GM12878 (cell line): ENCODE measurements around the gene USP37. TPM values are rescaled to one million over a fixed set of nuclear protein-coding genes. Genes with fewer than 3 reads are reported as not detected.
A peak's percentile ranks its signal among the peaks of the same experiment; 100 is the strongest.

Experiments used
- ATAC-seq: fragments of 200-7000 bp; cut with Tn5 transposase; 3 replicates; pipeline ENCODE4 v1.9.1; 2020; ENCODE audit warnings: mild to moderate bottlenecking, moderate library complexity
- BruUV-seq: library from RNA; stranded (reverse); fragments of 400-500 nt; replicated peaks from 2 replicates; lab custom pipeline; 2021; lab: Mats Ljungman, UMichigan
- CTCF ChIA-PET: fragments of 300-600 bp; sonication (Branson Sonifier 250); formaldehyde crosslinking; extraction: SDS; loops from one replicate; lab custom pipeline; 2021; ENCODE audit warnings: inconsistent platforms; lab: Yijun Ruan, JAX
- POLR2A ChIA-PET: fragments of 350-600 bp; formaldehyde crosslinking; extraction: SDS; loops from one replicate; lab custom pipeline; 2021; ENCODE audit warnings: inconsistent platforms; lab: Charles Lee
- RAD21 ChIA-PET: fragments of 300-600 bp; sonication (Branson Sonifier 250); formaldehyde crosslinking; loops from one replicate; lab custom pipeline; 2023; ENCODE audit warnings: antibody characterized with exemption; ENCODE audit not compliant: unreplicated experiment; lab: Charles Lee
- SMC1A ChIA-PET: fragments of 300-600 bp; sonication (Branson Sonifier 250); formaldehyde crosslinking; loops from one replicate; lab custom pipeline; 2023; ENCODE audit not compliant: unreplicated experiment, uncharacterized antibody; lab: Charles Lee
- DNase-seq: peaks from one replicate; pipeline ENCODE4 v3.0.0-alpha.2; 2011; ENCODE audit warnings: low read depth, low spot score
- FAIRE-seq: peaks from 3 replicates; lab custom pipeline; 2011; peaks lifted over from hg19 to GRCh38; lab: Jason Lieb, UNC
- H2AFZ ChIP-seq: 2 replicates; pipeline ENCODE4 v1.6.0; 2011; ENCODE audit warnings: low read depth, low read length, control low read depth; ENCODE audit not compliant: control insufficient read depth
- H3K27ac ChIP-seq: 2 replicates; pipeline ENCODE4 v1.5.1; 2011; ENCODE audit warnings: control low read depth; ENCODE audit not compliant: control insufficient read depth, insufficient read depth
- H3K27me3 ChIP-seq, 2 experiments: replicated peaks in 1 of 2; 2 replicates each; pipeline versions ENCODE4 v1.6.0 to v1.6.1; 2011; ENCODE audit warnings: low read length in 1 of 2; ENCODE audit not compliant: control insufficient read depth in 2 of 2, insufficient read depth in 2 of 2
- H3K36me3 ChIP-seq, 2 experiments: 2 replicates each; pipeline ENCODE4 v1.5.1; 2011; ENCODE audit warnings: low read length in 1 of 2; ENCODE audit not compliant: control insufficient read depth in 2 of 2, insufficient read depth in 2 of 2
- H3K4me1 ChIP-seq: 2 replicates; pipeline ENCODE4 v1.6.1; 2011; ENCODE audit warnings: mild to moderate bottlenecking, low read length, moderate library complexity, mixed read lengths; ENCODE audit not compliant: control insufficient read depth, insufficient read depth
- H3K4me2 ChIP-seq: 2 replicates; pipeline ENCODE4 v1.6.0; 2011; ENCODE audit warnings: control low read depth; ENCODE audit not compliant: control insufficient read depth, insufficient read depth
- H3K4me3 ChIP-seq: fragments of 200-600 bp; sonication (generic); 2 replicates; pipeline ENCODE4 v1.5.1; 2016
- H3K79me2 ChIP-seq: 2 replicates; pipeline ENCODE4 v1.6.0; 2011; ENCODE audit warnings: low read length; ENCODE audit not compliant: control insufficient read depth, insufficient read depth
- H3K9ac ChIP-seq: 2 replicates; pipeline ENCODE4 v1.8.0; 2011; ENCODE audit warnings: low read length, control low read depth, mixed read lengths; ENCODE audit not compliant: control insufficient read depth, insufficient read depth
- H3K9me3 ChIP-seq: replicated peaks from 3 replicates; pipeline ENCODE4 v1.5.1; 2011; ENCODE audit warnings: mild to moderate bottlenecking, low read length; ENCODE audit not compliant: control insufficient read depth, insufficient read depth
- H4K20me1 ChIP-seq: 2 replicates; pipeline ENCODE4 v1.6.0; 2011; ENCODE audit not compliant: control insufficient read depth, insufficient read depth
- CEBPB ChIP-seq, 2 experiments: fragments of 150-350 bp in 1 of 2; IDR thresholded peaks; 2 replicates each; pipeline ENCODE4 v1.6.1; 2012 to 2014; ENCODE audit warnings: low read depth in 2 of 2, low read length in 2 of 2, borderline replicate concordance in 1 of 2, inconsistent platforms in 1 of 2
- CHD2 ChIP-seq: IDR thresholded peaks from 2 replicates; pipeline ENCODE4 v1.6.1; 2011; ENCODE audit warnings: low read depth, low read length, improper control_type of control experiment, borderline replicate concordance
- IRF5 ChIP-seq: fragments of 450-650 bp; IDR thresholded peaks from 2 replicates; pipeline ENCODE4 v1.6.1; 2017; ENCODE audit warnings: borderline replicate concordance
- KAT2A ChIP-seq: conservative IDR thresholded peaks from 2 replicates; pipeline ENCODE4 v1.6.1; 2011; ENCODE audit warnings: low read depth, low read length; ENCODE audit not compliant: control insufficient read depth
- MEF2B ChIP-seq: fragments of 450-650 bp; IDR thresholded peaks from 2 replicates; pipeline ENCODE4 v1.6.1; 2018; ENCODE audit warnings: mild to moderate bottlenecking, moderate library complexity; ENCODE audit not compliant: partially characterized antibody, poor library complexity, severe bottlenecking
- MTA3 ChIP-seq: IDR thresholded peaks from 2 replicates; pipeline ENCODE4 v1.6.1; 2012; ENCODE audit warnings: low read length, inconsistent platforms, borderline replicate concordance
- RCOR1 ChIP-seq: conservative IDR thresholded peaks from 2 replicates; pipeline ENCODE4 v1.6.1; 2012; ENCODE audit warnings: low read depth, low read length, improper control_type of control experiment
- SIX5 ChIP-seq: IDR thresholded peaks from 2 replicates; pipeline ENCODE4 v1.6.1; 2011; ENCODE audit warnings: mild to moderate bottlenecking, low read depth, low read length, moderate library complexity; ENCODE audit not compliant: severe bottlenecking
- ZBED1 ChIP-seq: IDR thresholded peaks from 2 replicates; pipeline ENCODE4 v1.6.1; 2016; ENCODE audit warnings: borderline replicate concordance
- ZNF274 ChIP-seq: IDR thresholded peaks from one replicate; pipeline ENCODE4 v1.8.0; 2011; ENCODE audit not compliant: insufficient read length, insufficient read depth
- ZNF384 ChIP-seq: IDR thresholded peaks from 2 replicates; pipeline ENCODE4 v1.6.1; 2012; ENCODE audit warnings: low read depth, mild to moderate bottlenecking, low read length, improper control_type of control experiment, borderline replicate concordance
- WGBS: methylation state at CpG from one replicate; pipeline ENCODE4 v1.1.6; 2016; ENCODE audit warnings: low lambda C conversion rate; ENCODE audit not compliant: insufficient replicate concordance, insufficient coverage; ENCODE audit errors: missing lambda C conversion rate; 5-methylcytosine and 5-hydroxymethylcytosine counted together
- in situ Hi-C: fragments of 300-500 bp; cut with MboI; formaldehyde crosslinking; loops from 9 replicates; pipeline ENCODE4 v1.14.3; 2018; ENCODE audit warnings: mixed read lengths
- intact Hi-C: fragments of 100-400 bp; cut with micrococcal nuclease; formaldehyde crosslinking; loops from one replicate; pipeline ENCODE4 v1.14.2; 2022; ENCODE audit not compliant: unreplicated experiment
- polyA plus RNA-seq, 11 experiments: library from polyadenylated mRNA; depleted of rRNA in 4 of 11; unstranded in 6 of 11; stranded (reverse) in 5 of 11; fragments of >200 nt; fragmentation: Nextera tagmentation in 4 of 11; fragmentation: Illumina TruSeq in 1 of 11; extraction: Ambion mirVana in 4 of 11; extraction: Trizol in 1 of 11; gene quantifications; 1 replicate in 1 of 11; 2 replicates in 10 of 11; pipeline versions ENCODE4 v1.2.1 to v1.2.3, GENCODE V29; 2011 to 2016; ENCODE audit warnings: inconsistent platforms in 2 of 11, missing spikeins in 2 of 11, low read depth in 1 of 11
- total RNA-seq, 4 experiments: library from RNA; depleted of rRNA in 3 of 4; stranded (reverse); fragments of >200 nt in 3 of 4; fragmentation: Illumina TruSeq in 1 of 4; extraction: Trizol in 1 of 4; gene quantifications; 2 replicates each; pipeline versions ENCODE4 v1.2.1 to v1.2.3, GENCODE V29; 2013 to 2021
- TF ChIP-seq, protein P1 (sequence below): IDR thresholded peaks from 2 replicates; pipeline ENCODE4 v1.6.1; 2011; ENCODE audit warnings: mild to moderate bottlenecking, low read depth, low read length, moderate library complexity; ENCODE audit not compliant: insufficient replicate concordance

USP37 gene
- total and polyA plus RNA-seq, 10 of the 15 experiments (the other 5 are each of a cell fraction or from before 2014, with no cell fraction given), result 2.8 to 16.0 (median 10.4) TPM

- ChIA-PET CTCF (no interaction called here), RAD21 (no interaction called here), SMC1A (interaction anchor here (1.0 to 1.6 kb wide), 2 partner anchors 9 to 65 kb away, joined by 3 to 4 read pairs; no protein-coding TSS in a partner anchor), POLR2A (no interaction called here)
- 48% methylated on average over 7 of the region's 7 CpGs for WGBS
- Histone ChIP-seq H3K4me3 (no peak overlapping the region), H3K9ac (no peak overlapping the region), H4K20me1 (no peaks in the 10 kb centered on the region), H3K4me2 (no peak overlapping the region), H3K36me3 (no peaks in the 10 kb centered on the region), H3K27ac (no peak overlapping the region), H2AFZ (no peak overlapping the region), H3K4me1 (no peaks in the 10 kb centered on the region), H3K79me2 (no peaks in the 10 kb centered on the region), H3K27me3 (no peaks in the 10 kb centered on the region), H3K9me3 (no peaks in the 10 kb centered on the region)
- DNase-seq (no peak), ATAC-seq (peak; percentile 21; the same call in 1 of the 3 replicates), FAIRE-seq (no peak)
- BruUV-seq, result no TSS peak
- intact Hi-C loops (no loop called here), in situ Hi-C loops (no loop called here)
- no peak for TF ChIP-seq KAT2A
- no peak for TF ChIP-seq RCOR1
- no peak for TF ChIP-seq ZNF274
- TF ChIP-seq CEBPB (IDR thresholded peaks at IDR 0.05; ENCODE audit: borderline replicate concordance in 1 of 2, low read depth in 2 of 2, low read length in 2 of 2), result no peak
- no peak for TF ChIP-seq MTA3
- TF ChIP-seq, protein P1, sequence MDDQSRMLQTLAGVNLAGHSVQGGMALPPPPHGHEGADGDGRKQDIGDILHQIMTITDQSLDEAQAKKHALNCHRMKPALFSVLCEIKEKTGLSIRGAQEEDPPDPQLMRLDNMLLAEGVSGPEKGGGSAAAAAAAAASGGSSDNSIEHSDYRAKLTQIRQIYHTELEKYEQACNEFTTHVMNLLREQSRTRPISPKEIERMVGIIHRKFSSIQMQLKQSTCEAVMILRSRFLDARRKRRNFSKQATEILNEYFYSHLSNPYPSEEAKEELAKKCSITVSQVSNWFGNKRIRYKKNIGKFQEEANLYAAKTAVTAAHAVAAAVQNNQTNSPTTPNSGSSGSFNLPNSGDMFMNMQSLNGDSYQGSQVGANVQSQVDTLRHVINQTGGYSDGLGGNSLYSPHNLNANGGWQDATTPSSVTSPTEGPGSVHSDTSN, result no peak
- no peak for TF ChIP-seq MEF2B
- no peak for TF ChIP-seq CHD2
- no peak for TF ChIP-seq ZNF384
- no peak for TF ChIP-seq IRF5
- no peak for TF ChIP-seq ZBED1
- no peak for TF ChIP-seq SIX5
Observed at GRCh38 chr2:218419630-218420216, 148.4 kb downstream of the USP37 start.
